Ureter (tissue), 1 donor: ENCODE measurements around the gene CARD11. TPM values are rescaled to one million over a fixed set of nuclear protein-coding genes. Genes with fewer than 3 reads are reported as not detected.
"Not testable (repeated sequence)": the region's sequence is repeated elsewhere in the genome, so short reads cannot be mapped to it uniquely, and the experiment has no call there.

ENCODE experiments used
- DNase-seq: peaks from one replicate; pipeline ENCODE4 v3.0.0-alpha.2; 2020; ENCODE audit warnings: low spot score
- total RNA-seq: library from RNA; stranded (reverse); gene quantifications from one replicate; pipeline ENCODE4 v1.2.4, GENCODE V29; 2023
- donor health status: DM: yes; HTN: yes; CAD: no.

CARD11 gene
- total RNA-seq, 1 donor from 2014 or later = 52.3 TPM

- no peak for DNase-seq
Measured at GRCh38 chr7:3064067-3064466, 20.4 kb upstream of the CARD11 start.

GRCh38 chr7:3063016-3063753 lies 19.5 kb upstream of the CARD11 start:
- no peak for DNase-seq

- no peak for DNase-seq
Measured at GRCh38 chr7:3057066-3057420, 13.4 kb upstream of the CARD11 start.

- no peak for DNase-seq
Measured at GRCh38 chr7:3056234-3057065, 12.8 kb upstream of the CARD11 start.

GRCh38 chr7:3055626-3056025 lies 12.0 kb upstream of the CARD11 start:
- no peak for DNase-seq

GRCh38 chr7:3042861-3043489 lies 692 bp downstream of the CARD11 start:
- DNase-seq = peak; percentile 75

GRCh38 chr7:3041986-3042675 lies 1.5 kb downstream of the CARD11 start:
- no peak for DNase-seq

- DNase-seq = no peak
Measured at GRCh38 chr7:3039787-3040186, 3.9 kb downstream of the CARD11 start.

- not testable (repeated sequence) for DNase-seq
Measured at GRCh38 chr7:3038011-3038410, 5.7 kb downstream of the CARD11 start.

GRCh38 chr7:3037259-3037658 lies 6.4 kb downstream of the CARD11 start:
- DNase-seq = no peak

GRCh38 chr7:3034591-3035150 lies 9.0 kb downstream of the CARD11 start:
- DNase-seq = no peak

- no peak for DNase-seq
Measured at GRCh38 chr7:3033581-3033980, 10.1 kb downstream of the CARD11 start.

- DNase-seq = no peak
Measured at GRCh38 chr7:3033136-3033535, 10.5 kb downstream of the CARD11 start.

- no peak for DNase-seq
Measured at GRCh38 chr7:3032256-3032655, 11.4 kb downstream of the CARD11 start.

- DNase-seq = no peak
Measured at GRCh38 chr7:3029138-3029537, 14.5 kb downstream of the CARD11 start.

- no peak for DNase-seq
Measured at GRCh38 chr7:3028758-3029093, 14.9 kb downstream of the CARD11 start.

- DNase-seq = peak; percentile 71
Measured at GRCh38 chr7:3028071-3028757, 15.5 kb downstream of the CARD11 start.

- no peak for DNase-seq
Measured at GRCh38 chr7:3027005-3027845, 16.4 kb downstream of the CARD11 start.

GRCh38 chr7:3025616-3026015 lies 18.1 kb downstream of the CARD11 start:
- DNase-seq = no peak

GRCh38 chr7:3021825-3022224 lies 21.8 kb downstream of the CARD11 start:
- no peak for DNase-seq
